Measurements from ENCODE around the gene PEAR1. TPM values are rescaled to one million over a fixed set of nuclear protein-coding genes. Genes with fewer than 3 reads are reported as not detected.

The PEAR1 gene
- polyA plus RNA-seq, 3 donors: 3.3 to 14.3 (median 11.6) TPM

- H3K27ac ChIP-seq (ENCODE audit: low read depth, low read length): no peak overlapping the region
- 82 to 87% (median 83%) methylated on average over 5 of the region's 5 CpGs for WGBS, 3 donors
These were observed 15.9 kb upstream of the PEAR1 start for GRCh38 chr1:156877433-156878170.

GRCh38 chr1:156879876-156880275 lies 13.6 kb upstream of the PEAR1 start:
- whole genome bisulfite sequencing, 3 donors: 89 to 91% (median 90%) methylated on average over 20 to 21 of the region's 21 CpGs
- H3K27ac ChIP-seq (ENCODE audit: low read depth, low read length): no peak overlapping the region

DNA sequence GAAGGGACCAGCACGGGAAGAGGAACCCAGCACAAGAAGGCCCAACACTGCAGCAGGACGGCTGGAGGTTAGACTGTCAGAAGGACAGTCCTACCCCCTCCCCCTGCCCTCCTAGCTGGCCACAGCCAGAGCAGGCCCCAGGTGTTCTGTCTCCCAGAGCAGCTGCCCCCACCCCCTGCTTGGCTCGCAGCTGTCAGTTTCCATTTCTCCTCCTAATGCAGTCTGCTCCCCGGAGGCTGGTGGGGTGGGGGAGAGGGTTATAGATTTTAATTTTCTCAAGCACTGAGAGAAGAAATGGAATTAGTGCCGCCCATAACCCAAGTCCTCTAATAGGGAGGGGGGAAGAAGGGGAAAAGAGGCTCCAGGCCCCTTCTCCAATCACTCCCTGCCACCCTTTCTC lies 13.0 kb upstream of the PEAR1 start:
- H3K27ac ChIP-seq (ENCODE audit: low read depth, low read length): no peak overlapping the region
- 43 to 82% (median 68%) methylated on average over 5 of the region's 5 CpGs for WGBS, 3 donors

- 68 to 73% (median 70%) methylated on average over 5 to 10 of the region's 10 CpGs for WGBS, 3 donors
- H3K27ac ChIP-seq (ENCODE audit: low read depth, low read length): no peak overlapping the region
These were observed 12.4 kb upstream of the PEAR1 start for GRCh38 chr1:156881101-156881500.

DNA sequence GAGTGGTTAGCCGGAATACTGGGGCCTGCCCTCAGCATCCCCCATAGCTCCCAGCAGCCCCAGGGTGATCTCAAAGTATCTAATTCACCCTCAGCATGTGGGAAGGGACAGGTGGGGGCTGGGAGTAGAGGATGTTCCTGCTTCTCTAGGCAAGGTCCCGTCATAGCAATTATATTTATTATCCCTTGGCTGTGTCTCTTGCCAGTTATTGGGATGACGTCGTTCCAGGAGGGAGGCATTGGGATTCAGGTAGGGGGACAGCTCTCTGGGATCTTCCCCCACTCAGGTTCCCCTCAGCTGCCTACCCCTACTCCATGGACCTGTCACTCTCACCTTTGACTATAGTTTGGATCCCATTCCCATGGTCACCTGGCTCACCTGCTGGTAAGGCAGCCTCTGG lies 11.9 kb upstream of the PEAR1 start:
- 78 to 81% (median 80%) methylated on average over 4 of the region's 4 CpGs for WGBS, 3 donors
- H3K27ac ChIP-seq (ENCODE audit: low read depth, low read length): no peak overlapping the region

DNA sequence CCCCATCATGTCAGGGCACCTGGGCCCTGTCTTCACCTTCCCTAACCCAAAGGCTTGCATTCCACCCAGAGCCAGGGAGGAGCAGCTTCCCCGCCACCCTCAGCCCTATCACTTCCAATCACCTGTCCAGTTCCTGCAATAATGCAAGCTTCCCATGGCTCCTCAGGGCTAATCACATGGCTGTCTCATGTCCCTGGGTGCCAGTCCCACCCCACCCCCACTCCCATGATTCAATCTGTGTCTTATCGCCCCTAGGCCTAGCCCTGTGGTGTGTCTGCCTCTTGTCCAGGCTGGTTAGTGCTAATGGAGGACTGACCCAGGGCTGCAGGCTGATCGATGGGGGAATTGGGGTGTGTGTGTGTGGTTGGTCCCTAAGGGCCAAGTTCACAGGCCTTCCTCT lies 11.0 kb upstream of the PEAR1 start:
- WGBS, 3 donors: 74 to 88% (median 80%) methylated on average over 3 of the region's 3 CpGs
- H3K27ac ChIP-seq (ENCODE audit: low read depth, low read length): no peak overlapping the region

DNA sequence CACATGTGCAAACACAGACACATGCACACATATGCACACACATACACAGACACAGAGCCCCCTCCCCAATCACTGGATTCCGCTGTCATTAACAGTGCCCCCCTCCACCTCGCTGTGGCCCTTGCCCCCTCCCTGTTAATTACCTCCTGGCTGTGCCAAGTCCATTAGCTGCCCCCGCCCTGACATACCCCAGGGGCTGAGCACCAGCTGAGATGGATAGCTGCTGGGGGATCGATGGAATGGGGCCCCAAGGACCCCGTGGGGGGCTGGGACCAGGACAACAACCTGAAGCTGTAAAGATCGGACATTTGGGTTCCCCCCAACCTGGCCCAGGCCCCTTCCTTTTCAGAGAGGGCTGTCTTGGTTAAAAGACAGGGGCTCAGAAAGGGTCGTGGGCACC lies 9.6 kb upstream of the PEAR1 start:
- WGBS, 3 donors: 70 to 74% (median 73%) methylated on average over 7 of the region's 7 CpGs
- H3K27ac ChIP-seq (ENCODE audit: low read depth, low read length): no peak overlapping the region

- 59 to 71% (median 65%) methylated on average over 10 of the region's 10 CpGs for WGBS, 3 donors
- no peak overlapping the region for H3K27ac ChIP-seq (ENCODE audit: low read depth, low read length)
These were observed 8.8 kb upstream of the PEAR1 start for GRCh38 chr1:156884560-156885184.

GRCh38 chr1:156885314-156885713 lies 8.2 kb upstream of the PEAR1 start:
- no peak overlapping the region for H3K27ac ChIP-seq (ENCODE audit: low read depth, low read length)
- 29 to 57% (median 29%) methylated on average over 1 of the region's 1 CpG for WGBS, 3 donors

GRCh38 chr1:156885880-156886355 lies 7.6 kb upstream of the PEAR1 start:
- WGBS, 3 donors: 59 to 70% (median 65%) methylated on average over 13 of the region's 13 CpGs
- no peak overlapping the region for H3K27ac ChIP-seq (ENCODE audit: low read depth, low read length)

- no peak overlapping the region for H3K27ac ChIP-seq (ENCODE audit: low read depth, low read length)
- 40 to 49% (median 44%) methylated on average over 6 of the region's 6 CpGs for WGBS, 3 donors
These were observed 6.8 kb upstream of the PEAR1 start for GRCh38 chr1:156886583-156887281.

GRCh38 chr1:156887317-156887716 lies 6.2 kb upstream of the PEAR1 start:
- WGBS, 3 donors: 14 to 39% (median 35%) methylated on average over 3 of the region's 3 CpGs
- H3K27ac ChIP-seq (ENCODE audit: low read depth, low read length): no peak overlapping the region

- no peak overlapping the region for H3K27ac ChIP-seq (ENCODE audit: low read depth, low read length)
- 37 to 63% (median 55%) methylated on average over 5 to 6 of the region's 6 CpGs for WGBS, 3 donors
These were observed 5.8 kb upstream of the PEAR1 start for GRCh38 chr1:156887734-156888133.

- 40 to 52% (median 43%) methylated on average over 8 of the region's 8 CpGs for WGBS, 3 donors
- no peak overlapping the region for H3K27ac ChIP-seq (ENCODE audit: low read depth, low read length)
These were observed 3.5 kb upstream of the PEAR1 start for GRCh38 chr1:156889802-156890580.

GRCh38 chr1:156892190-156893047 lies 1.1 kb upstream of the PEAR1 start:
- WGBS, 3 donors: 3 to 9% (median 7%) methylated on average over 47 to 48 of the region's 48 CpGs

GRCh38 chr1:156894001-156894400 lies 483 bp downstream of the PEAR1 start:
- H3K27ac ChIP-seq (ENCODE audit: low read depth, low read length): no peak overlapping the region
- WGBS, 3 donors: 23 to 29% (median 27%) methylated on average over 5 of the region's 5 CpGs

More at GRCh38 chr1:156892190-156893047, 1.1 kb upstream of the PEAR1 start:
- no peak overlapping the region for H3K27ac ChIP-seq (ENCODE audit: low read depth, low read length)

DNA sequence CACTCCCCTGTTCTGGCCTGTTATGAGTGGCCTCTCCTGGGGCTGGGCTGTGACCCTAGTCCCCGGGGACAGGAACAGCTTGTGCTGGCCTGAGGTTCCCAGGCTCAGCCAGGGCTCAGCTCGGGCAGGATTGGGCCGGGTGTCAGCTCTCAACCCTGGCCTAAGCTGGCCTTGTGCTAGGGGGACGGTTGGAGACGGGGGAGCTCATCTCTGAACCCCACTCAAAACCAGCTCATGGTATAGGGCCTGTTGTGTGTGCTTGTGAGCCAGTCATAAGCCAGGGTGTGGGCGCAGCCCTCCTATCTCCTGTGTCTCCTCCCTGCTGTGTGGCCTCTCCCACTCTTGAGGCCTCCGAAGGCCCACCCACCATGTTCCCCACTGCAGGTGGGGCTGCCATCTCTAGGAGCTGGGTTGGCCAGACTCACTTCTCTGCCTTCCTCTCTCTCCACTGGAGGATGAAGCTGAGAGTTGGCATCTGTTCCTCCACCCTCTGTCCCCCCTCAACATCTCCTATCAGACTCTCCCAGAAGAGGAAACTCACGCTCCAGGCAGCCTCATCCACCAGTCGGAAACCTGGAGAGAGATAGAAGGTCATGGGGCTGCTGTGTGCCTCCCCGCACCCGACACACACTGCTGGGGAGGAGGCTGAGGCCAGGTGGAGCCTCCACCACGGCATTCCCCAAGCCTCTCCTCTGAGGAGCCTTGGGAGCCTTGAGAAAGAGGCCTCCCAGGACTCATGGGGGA lies 1.4 kb downstream of the PEAR1 start:
- no peak overlapping the region for H3K27ac ChIP-seq (ENCODE audit: low read depth, low read length)
- WGBS, 3 donors: 37 to 64% (median 47%) methylated on average over 11 to 12 of the region's 12 CpGs

Data from adipose tissue (tissue), 3 donors.